DMS153 treated with DMSO at 0.1 percent for 48 hours (cell line): Measurements from ENCODE around the gene SLC9A1.

Source experiments
- DNase-seq: peaks from one replicate; lab custom pipeline; 2025; ENCODE audit not compliant: unreplicated experiment; lab: John Stamatoyannopoulos, UW

SLC9A1 gene

DNA sequence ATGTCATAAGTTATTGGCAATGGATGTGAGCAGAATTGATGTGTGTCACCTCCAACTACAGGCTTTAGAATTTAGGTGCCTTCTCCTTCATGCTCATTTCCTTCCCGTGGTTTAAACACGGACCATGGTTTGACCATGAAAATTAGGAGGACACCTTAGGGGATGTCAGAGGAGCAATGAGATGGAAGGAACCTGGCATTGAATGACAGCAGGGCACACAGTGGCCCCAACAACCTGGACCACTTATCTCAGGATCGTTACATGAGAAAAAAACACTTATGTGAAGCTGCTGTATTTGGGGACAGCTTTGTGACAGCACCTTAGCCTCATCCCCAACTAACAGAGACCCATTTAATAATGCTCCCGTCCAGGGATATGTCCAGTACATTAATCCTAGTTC is 70.8 kb downstream of the SLC9A1 start:
- DNase-seq, result no peak

DNA sequence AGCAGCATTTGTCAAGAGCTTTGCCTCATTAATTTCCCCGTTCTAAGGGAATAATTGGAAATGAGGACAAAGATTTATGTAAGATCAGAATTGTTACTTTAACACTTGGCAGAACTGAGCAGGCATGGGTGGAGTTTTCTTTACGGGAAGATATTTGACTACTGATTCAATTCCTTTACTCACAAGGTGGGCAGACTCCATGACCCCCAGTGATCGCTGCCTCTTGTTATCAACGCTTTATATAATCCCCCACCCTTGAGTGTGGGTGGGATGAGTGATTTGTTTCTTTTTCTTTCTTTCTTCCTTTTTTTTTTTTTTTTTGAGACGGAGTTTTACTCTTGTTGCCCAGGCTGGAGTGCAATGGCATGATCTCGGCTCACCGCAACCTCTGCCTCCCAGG is 77.0 kb downstream of the SLC9A1 start:
- no peak for DNase-seq

GRCh38 chr1:27076803-27077202 is 78.1 kb downstream of the SLC9A1 start:
- no peak for DNase-seq

DNA sequence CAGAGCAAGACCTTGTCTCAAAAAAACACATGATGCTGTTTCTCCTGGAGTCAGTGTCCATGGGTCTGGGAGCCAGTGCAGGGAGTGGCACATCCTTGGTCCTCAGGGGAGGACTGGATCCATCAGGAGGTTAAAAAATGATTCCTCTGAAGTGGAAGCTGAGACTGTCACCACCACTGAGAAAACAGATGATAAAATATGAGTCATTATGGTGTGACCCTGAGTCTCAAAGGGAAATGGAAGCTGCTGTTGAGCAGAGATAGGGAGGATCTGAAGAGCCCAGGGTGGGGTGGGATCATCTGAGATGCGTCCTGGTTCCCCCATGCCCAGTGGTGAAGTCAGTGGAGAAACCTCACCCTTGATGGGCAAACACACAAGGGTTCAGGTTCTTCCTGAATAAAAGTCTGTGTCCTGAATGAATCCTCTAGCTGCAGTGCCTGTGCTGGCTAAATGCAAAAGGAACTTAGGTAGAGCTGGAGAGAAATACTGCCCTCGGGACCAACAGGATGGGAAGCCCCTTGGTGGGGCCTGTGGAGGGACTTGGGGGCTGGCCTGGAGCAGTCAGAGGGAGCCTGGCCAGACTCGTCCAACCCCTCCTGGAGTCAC is 80.6 kb downstream of the SLC9A1 start:
- DNase-seq, result no peak

GRCh38 chr1:27071049-27071416 is 83.9 kb downstream of the SLC9A1 start:
- DNase-seq, result no peak

DNA sequence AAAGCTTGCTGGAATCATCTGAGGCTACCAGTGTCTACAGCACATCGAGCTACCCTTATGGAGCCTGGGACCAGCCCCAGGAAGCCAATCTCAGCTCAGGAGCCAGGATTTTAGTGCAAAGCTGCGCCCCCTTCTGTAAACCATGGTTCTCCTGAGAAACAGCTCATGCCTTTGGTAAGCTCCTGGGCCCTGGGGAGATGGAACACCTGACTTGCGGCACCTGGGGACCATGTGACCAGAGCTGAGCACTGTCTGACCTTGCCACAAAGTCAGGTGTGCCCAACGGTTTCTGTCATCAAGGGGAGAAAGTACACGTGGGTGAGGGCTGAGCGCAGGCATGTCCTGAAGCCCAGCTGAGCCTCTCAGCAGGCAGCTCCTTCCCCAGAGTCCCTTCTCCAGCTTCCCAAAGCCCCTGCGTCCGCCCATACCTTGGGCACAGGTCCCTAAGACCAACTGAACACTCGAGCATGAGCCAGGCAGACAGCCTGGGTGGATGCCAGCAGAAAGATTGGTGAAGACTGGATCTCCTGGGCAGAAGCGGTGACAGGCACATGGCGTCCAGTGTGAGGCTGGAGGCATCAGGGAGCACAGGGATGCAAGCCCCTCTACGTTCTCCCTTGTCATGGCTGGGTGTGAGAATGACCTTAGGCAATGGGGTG is 84.4 kb downstream of the SLC9A1 start:
- peak; percentile 27 for DNase-seq

- no peak for DNase-seq
These were observed 86.0 kb downstream of the SLC9A1 start for GRCh38 chr1:27068922-27069321.

GRCh38 chr1:27065999-27066630 is 88.8 kb downstream of the SLC9A1 start:
- no peak for DNase-seq

GRCh38 chr1:27060891-27061290 is 94.0 kb downstream of the SLC9A1 start:
- no peak for DNase-seq

DNA sequence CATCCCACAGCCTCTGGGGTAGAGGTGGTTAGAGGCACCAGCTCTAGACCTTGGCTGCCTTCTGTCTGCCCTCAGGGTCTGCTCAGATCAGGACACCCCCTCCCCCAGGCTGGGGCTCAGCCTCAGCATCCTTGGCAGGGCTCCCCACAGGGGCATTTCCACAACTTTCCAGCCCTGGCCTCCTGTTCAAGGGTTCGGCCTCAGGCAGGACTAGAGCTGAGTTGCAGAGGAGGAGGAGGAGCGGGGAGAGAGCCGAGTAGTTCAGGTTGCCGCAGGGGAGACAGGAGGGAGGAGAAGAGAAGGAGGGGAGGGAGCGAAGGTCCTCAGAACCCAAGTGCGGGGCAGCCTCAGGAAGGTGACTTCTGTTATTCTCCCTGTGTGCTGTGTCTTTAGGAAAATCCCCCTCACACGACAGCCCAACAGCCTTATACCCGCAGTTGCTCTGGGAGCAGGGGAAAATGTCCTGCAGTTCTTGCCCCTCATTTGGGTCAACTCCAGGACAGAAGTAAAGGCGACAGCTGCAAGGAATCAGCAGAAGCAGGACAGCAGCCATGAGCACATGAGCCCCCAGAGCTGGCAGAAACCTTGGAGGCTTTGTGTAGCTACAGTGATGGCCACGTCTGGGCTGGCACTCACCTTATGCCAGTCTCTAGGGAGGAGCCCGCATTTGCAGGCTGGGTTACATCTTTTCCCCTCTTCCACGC is 95.8 kb downstream of the SLC9A1 start:
- no peak for DNase-seq

- peak; percentile 77 for DNase-seq
These were observed 96.9 kb downstream of the SLC9A1 start for GRCh38 chr1:27057801-27058625.

DNA sequence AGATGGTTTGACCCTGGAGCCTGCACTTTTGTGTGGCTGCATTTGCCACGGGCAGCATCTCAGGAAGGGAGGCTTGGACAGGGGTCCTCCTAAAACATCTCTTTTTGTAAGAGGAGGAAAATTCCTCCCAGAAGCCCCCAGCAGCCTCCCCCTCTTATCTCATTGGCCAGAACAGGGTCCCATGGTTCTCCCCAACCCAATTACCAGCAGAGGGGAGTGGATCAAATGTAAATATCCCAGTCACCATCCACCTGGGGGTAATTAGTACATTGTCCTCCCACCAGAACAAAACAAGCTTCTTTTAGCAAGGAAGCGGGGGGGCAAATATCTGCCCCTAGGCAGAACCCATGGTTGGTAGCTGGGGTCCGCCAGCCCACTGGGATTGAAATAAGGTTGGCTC is 97.5 kb downstream of the SLC9A1 start:
- no peak for DNase-seq

GRCh38 chr1:27053977-27054753 is 100.8 kb downstream of the SLC9A1 start:
- DNase-seq, result no peak

DNA sequence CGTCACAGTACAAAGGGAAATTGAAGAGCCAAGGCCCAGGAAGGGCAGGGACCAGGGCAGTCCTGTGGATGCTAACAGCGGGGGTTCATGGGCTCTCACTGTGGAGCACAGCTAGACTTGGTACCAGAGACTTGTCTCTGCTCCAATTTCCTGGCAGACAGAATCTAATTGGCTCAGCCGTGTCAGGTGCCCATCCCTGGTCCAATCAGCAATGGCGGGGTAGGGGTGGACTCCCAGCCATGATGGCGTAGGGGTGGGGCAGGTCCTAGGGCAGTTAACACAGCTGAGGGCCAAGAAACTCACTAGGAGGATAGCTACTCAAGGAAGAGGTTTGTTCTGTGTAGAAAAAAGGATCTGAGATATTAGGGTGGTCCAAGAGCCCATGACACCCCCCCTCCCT is 102.4 kb downstream of the SLC9A1 start:
- DNase-seq, result no peak

DNA sequence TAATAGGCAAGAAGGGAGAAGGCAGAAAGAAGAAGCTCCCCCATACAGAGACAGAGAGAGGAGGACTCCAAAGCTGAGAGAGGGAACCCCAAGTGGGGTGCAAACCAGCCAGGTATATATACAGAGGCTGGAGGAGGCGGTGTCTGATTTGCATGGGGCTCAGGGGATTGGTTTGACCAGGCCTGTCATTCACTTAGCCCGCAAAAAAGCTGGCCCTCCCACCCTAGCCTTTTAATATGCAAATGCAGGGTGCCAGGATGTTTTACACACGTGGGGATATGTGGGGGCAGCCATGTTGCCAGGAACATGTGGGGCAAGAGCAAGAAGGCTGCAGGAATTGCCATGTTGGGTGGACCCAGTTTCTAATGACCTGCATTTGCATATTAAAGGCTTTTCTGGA is 105.3 kb downstream of the SLC9A1 start:
- DNase-seq, result no peak

DNA sequence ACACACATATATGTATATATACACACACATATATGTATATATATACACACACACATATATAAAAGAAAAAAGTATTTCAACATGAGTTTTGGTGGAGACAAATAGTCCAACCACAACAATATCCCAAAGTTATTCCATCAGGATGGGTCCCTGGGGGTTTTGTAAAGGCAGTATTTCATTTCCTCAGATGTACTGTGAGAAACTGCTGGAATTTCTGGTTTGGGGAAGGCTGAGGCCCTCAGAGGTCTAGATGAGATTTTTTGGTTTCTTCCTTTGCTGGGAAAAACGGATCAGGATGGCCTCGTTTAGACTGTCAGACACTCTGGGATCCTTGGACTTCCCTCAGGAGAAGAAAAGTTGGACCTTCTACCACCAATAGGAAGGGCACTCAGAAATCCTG is 105.8 kb downstream of the SLC9A1 start:
- no peak for DNase-seq
